PC-3 (cell line): ENCODE measurements around the gene CSNK1E.

Experiments used
- CTCF ChIP-seq: fragments of 300-600 bp; sonication (generic); conservative IDR thresholded peaks from 2 replicates; pipeline ENCODE4 v1.5.1; 2017; ENCODE audit warnings: antibody characterized with exemption, low read depth, mild to moderate bottlenecking, low read length
- EZH2 ChIP-seq: fragments of 300-600 bp; sonication (generic); IDR thresholded peaks from one replicate; pipeline ENCODE4 v1.6.1; 2017; ENCODE audit warnings: antibody characterized with exemption, mild to moderate bottlenecking, low read length; ENCODE audit not compliant: unreplicated experiment
- EZH2phosphoT487 ChIP-seq: fragments of 300-600 bp; sonication (generic); IDR thresholded peaks from 2 replicates; pipeline ENCODE4 v1.6.1; 2018; ENCODE audit warnings: mild to moderate bottlenecking, antibody characterized with exemption, low read length, borderline replicate concordance

- TF ChIP-seq CTCF: no peak
- TF ChIP-seq EZH2: no peak
- no peak for TF ChIP-seq EZH2phosphoT487
Observed at GRCh38 chr22:38352436-38352835, 35.2 kb upstream of the CSNK1E start.
